ENCODE data around the gene CIROP. TPM values are rescaled to one million over a fixed set of nuclear protein-coding genes. Genes with fewer than 3 reads are reported as not detected.

Gene CIROP
- total and polyA plus RNA-seq, 9 of the 15 experiments (the other 6 are each of a cell fraction or from before 2014, with no cell fraction given): not detected

- TF ChIP-seq E2F8 (IDR thresholded peaks at IDR 0.05; ENCODE audit: low read depth, partially characterized antibody): no peak
- no peak for TF ChIP-seq ZNF57 (CRISPR knock-in tag; IDR thresholded peaks at IDR 0.05)
- TF ChIP-seq ATF1 (CRISPR knock-in tag; IDR thresholded peaks at IDR 0.05): no peak
- peak; percentile 41; the same call in 1 of the 2 replicates for TF ChIP-seq ATF1 (tag; IDR thresholded peaks at IDR 0.05)
- TF ChIP-seq RCOR1 (IDR thresholded peaks at IDR 0.05; ENCODE audit: borderline replicate concordance in 1 of 2, low read depth in 2 of 2, low read length in 2 of 2): peak in 1 of 2 experiments; percentile 69; a peak in 2 of 4 replicates
- TF ChIP-seq ZBTB2 (IDR thresholded peaks at IDR 0.05): peak; percentile 70
- TF ChIP-seq NKRF (IDR thresholded peaks at IDR 0.05; ENCODE audit: borderline replicate concordance): peak; percentile 68
- TF ChIP-seq CTCFL (IDR thresholded peaks at IDR 0.05; ENCODE audit: borderline replicate concordance, insufficient read depth, low read depth, low read length, poor library complexity, severe bottlenecking): peak; percentile 98
- TF ChIP-seq WHSC1 (IDR thresholded peaks at IDR 0.05; ENCODE audit: low read length): no peak
- TF ChIP-seq MAZ (CRISPR knock-in tag; conservative IDR thresholded peaks at IDR 0.05 in 1 of 2, IDR thresholded peaks at IDR 0.05 in 1 of 2): peak; percentile 36 to 77; a peak in 3 of 4 replicates
- peak; percentile 41; the same call in 1 of the 2 replicates for TF ChIP-seq KLF16 (IDR thresholded peaks at IDR 0.05)
- peak; percentile 92 for TF ChIP-seq PKNOX1 (IDR thresholded peaks at IDR 0.05)
- no peak for TF ChIP-seq THRA (IDR thresholded peaks at IDR 0.05)
Observed at GRCh38 chr14:23056145-23056955, 48.4 kb downstream of the CIROP start (continued).

Measured in K562 (cell line).